GM18526 (cell line): ENCODE data around the gene CCNB2.
A peak's percentile ranks its signal among the peaks of the same experiment; 100 is the strongest.

Source experiments
- POLR2A ChIP-seq: IDR thresholded peaks from 3 replicates; pipeline ENCODE4 v1.6.1; 2011; ENCODE audit not compliant: insufficient read length; ENCODE audit errors: extremely low read depth

CCNB2 gene

GRCh38 chr15:59104912-59105732 lies at the start of gene CCNB2:
TSS of gene CCNB2 (plus strand) at chr15:59105146. CDS start at chr15:59105269, 123 bp downstream.
- peak; percentile 87 for TF ChIP-seq POLR2A

GRCh38 chr15:59059076-59059597 lies 45.8 kb upstream of the CCNB2 start:
- no peak for TF ChIP-seq POLR2A

GRCh38 chr15:59060348-59060747 lies 44.6 kb upstream of the CCNB2 start:
- TF ChIP-seq POLR2A, result no peak

GRCh38 chr15:59063042-59063441 lies 41.9 kb upstream of the CCNB2 start:
- TF ChIP-seq POLR2A, result no peak

GRCh38 chr15:59069430-59069829 lies 35.5 kb upstream of the CCNB2 start:
- TF ChIP-seq POLR2A, result no peak

GRCh38 chr15:59074607-59075006 lies 30.3 kb upstream of the CCNB2 start:
- TF ChIP-seq POLR2A, result no peak

GRCh38 chr15:59087731-59088130 lies 17.2 kb upstream of the CCNB2 start:
- TF ChIP-seq POLR2A, result no peak

GRCh38 chr15:59094077-59094476 lies 10.9 kb upstream of the CCNB2 start:
- TF ChIP-seq POLR2A, result no peak

- TF ChIP-seq POLR2A, result no peak
Observed at GRCh38 chr15:59096429-59096828, 8.5 kb upstream of the CCNB2 start.

- no peak for TF ChIP-seq POLR2A
Observed at GRCh38 chr15:59099162-59099685, 5.7 kb upstream of the CCNB2 start.

- TF ChIP-seq POLR2A, result no peak
Observed at GRCh38 chr15:59104602-59104911, 389 bp upstream of the CCNB2 start.

- TF ChIP-seq POLR2A, result no peak
Observed at GRCh38 chr15:59105854-59106253, 908 bp downstream of the CCNB2 start.

GRCh38 chr15:59111251-59111650 lies 6.3 kb downstream of the CCNB2 start:
- TF ChIP-seq POLR2A, result no peak

- TF ChIP-seq POLR2A, result no peak
Observed at GRCh38 chr15:59115047-59115446, 10.1 kb downstream of the CCNB2 start.

GRCh38 chr15:59116141-59116540 lies 11.2 kb downstream of the CCNB2 start:
- TF ChIP-seq POLR2A, result no peak

GRCh38 chr15:59116771-59117170 lies 11.8 kb downstream of the CCNB2 start:
- TF ChIP-seq POLR2A, result no peak

GRCh38 chr15:59119625-59120024 lies 14.7 kb downstream of the CCNB2 start:
- TF ChIP-seq POLR2A, result no peak
